Activated naive CD8-positive, alpha-beta T cell (primary cell): ENCODE measurements around the gene MAML3.

ENCODE experiments used
- H3K27ac Mint-ChIP-seq: one replicate; pipeline ENCODE4 v1.8.0; 2021; ENCODE audit warnings: mixed read lengths
- H3K27me3 Mint-ChIP-seq: one replicate; pipeline ENCODE4 v1.8.0; 2021; ENCODE audit warnings: mixed read lengths
- H3K36me3 Mint-ChIP-seq: one replicate; pipeline ENCODE4 v1.8.0; 2021; ENCODE audit warnings: mixed read lengths
- H3K4me1 Mint-ChIP-seq: one replicate; pipeline ENCODE4 v1.8.0; 2021; ENCODE audit warnings: low read depth, mixed read lengths
- H3K4me3 Mint-ChIP-seq: one replicate; pipeline ENCODE4 v1.8.0; 2021; ENCODE audit warnings: mild to moderate bottlenecking, mixed read lengths
- H3K9me3 Mint-ChIP-seq: one replicate; pipeline ENCODE4 v1.8.0; 2021; ENCODE audit warnings: low read depth, mixed read lengths

Gene MAML3

GRCh38 chr4:139916041-139916440, 237.9 kb downstream of the MAML3 start:
- Mint-ChIP-seq H3K4me3 (no peak overlapping the region), H3K27ac (no peak overlapping the region), H3K27me3 (no peaks in the 10 kb centered on the region), H3K9me3 (no peaks in the 10 kb centered on the region), H3K36me3 (no peaks in the 10 kb centered on the region), H3K4me1 (no peaks in the 10 kb centered on the region)

- Mint-ChIP-seq H3K4me1 (no peaks in the 10 kb centered on the region), H3K4me3 (no peak overlapping the region), H3K36me3 (no peaks in the 10 kb centered on the region), H3K27me3 (no peaks in the 10 kb centered on the region), H3K9me3 (no peaks in the 10 kb centered on the region), H3K27ac (no peak overlapping the region)
These were observed 238.9 kb downstream of the MAML3 start for GRCh38 chr4:139915037-139915436.

GRCh38 chr4:139913995-139914598, 239.9 kb downstream of the MAML3 start:
- Mint-ChIP-seq H3K4me3 (no peak overlapping the region), H3K36me3 (no peaks in the 10 kb centered on the region), H3K27me3 (no peaks in the 10 kb centered on the region), H3K27ac (no peak overlapping the region), H3K9me3 (no peaks in the 10 kb centered on the region), H3K4me1 (no peaks in the 10 kb centered on the region)

GRCh38 chr4:139913398-139913990, 240.5 kb downstream of the MAML3 start:
- Mint-ChIP-seq H3K36me3 (no peaks in the 10 kb centered on the region), H3K9me3 (no peaks in the 10 kb centered on the region), H3K4me1 (no peaks in the 10 kb centered on the region), H3K27me3 (no peaks in the 10 kb centered on the region), H3K4me3 (no peak overlapping the region), H3K27ac (no peak overlapping the region)

- Mint-ChIP-seq H3K27ac (no peak overlapping the region), H3K4me1 (no peaks in the 10 kb centered on the region), H3K36me3 (peaks cover 2% of the 10 kb centered on the region), H3K27me3 (no peaks in the 10 kb centered on the region), H3K4me3 (no peak overlapping the region), H3K9me3 (no peaks in the 10 kb centered on the region)
These were observed 241.5 kb downstream of the MAML3 start for GRCh38 chr4:139912445-139912844.

GRCh38 chr4:139910106-139910505, 243.9 kb downstream of the MAML3 start:
- Mint-ChIP-seq H3K27ac (no peak overlapping the region), H3K4me3 (no peak overlapping the region), H3K27me3 (no peaks in the 10 kb centered on the region), H3K36me3 (peaks cover 6% of the 10 kb centered on the region), H3K9me3 (no peaks in the 10 kb centered on the region), H3K4me1 (no peaks in the 10 kb centered on the region)

GRCh38 chr4:139908636-139909437, 245.1 kb downstream of the MAML3 start:
- Mint-ChIP-seq H3K9me3 (no peaks in the 10 kb centered on the region), H3K27me3 (no peaks in the 10 kb centered on the region), H3K36me3 (peaks cover 13% of the 10 kb centered on the region), H3K4me1 (no peaks in the 10 kb centered on the region), H3K27ac (no peak overlapping the region), H3K4me3 (no peak overlapping the region)

- H3K9me3 Mint-ChIP-seq, result peaks cover 3% of the 10 kb centered on the region
- H3K36me3 Mint-ChIP-seq, result peaks cover 19% of the 10 kb centered on the region
- no peak overlapping the region for H3K4me3 Mint-ChIP-seq
- H3K27ac Mint-ChIP-seq, result no peak overlapping the region
- no peaks in the 10 kb centered on the region for H3K27me3 Mint-ChIP-seq
- H3K4me1 Mint-ChIP-seq, result no peaks in the 10 kb centered on the region
These were observed 246.8 kb downstream of the MAML3 start for GRCh38 chr4:139907001-139907809.

DNA sequence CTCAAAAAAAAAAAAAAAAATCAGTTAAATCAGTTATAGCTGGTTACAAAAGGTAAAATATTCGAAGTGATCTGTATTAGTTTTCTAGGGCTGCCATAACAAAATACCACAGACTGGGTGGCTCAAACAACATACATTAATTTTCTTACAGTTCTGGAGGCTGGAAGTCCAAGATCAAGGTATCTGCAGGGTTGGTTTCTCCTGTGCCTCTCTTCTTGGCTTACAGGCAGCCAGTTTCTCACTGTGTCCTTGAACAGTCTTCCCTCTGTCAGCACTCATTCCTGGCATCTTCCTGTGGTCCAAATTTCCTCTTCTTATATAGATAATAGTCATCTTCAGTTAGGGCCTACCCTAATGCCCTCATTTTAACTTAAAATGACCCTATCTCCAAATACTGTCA, 248.5 kb downstream of the MAML3 start:
- peaks cover 19% of the 10 kb centered on the region for H3K36me3 Mint-ChIP-seq
- H3K9me3 Mint-ChIP-seq, result peaks cover 3% of the 10 kb centered on the region
- H3K27me3 Mint-ChIP-seq, result no peaks in the 10 kb centered on the region
- no peak overlapping the region for H3K27ac Mint-ChIP-seq
- no peak overlapping the region for H3K4me3 Mint-ChIP-seq
- H3K4me1 Mint-ChIP-seq, result peaks cover 2% of the 10 kb centered on the region

DNA sequence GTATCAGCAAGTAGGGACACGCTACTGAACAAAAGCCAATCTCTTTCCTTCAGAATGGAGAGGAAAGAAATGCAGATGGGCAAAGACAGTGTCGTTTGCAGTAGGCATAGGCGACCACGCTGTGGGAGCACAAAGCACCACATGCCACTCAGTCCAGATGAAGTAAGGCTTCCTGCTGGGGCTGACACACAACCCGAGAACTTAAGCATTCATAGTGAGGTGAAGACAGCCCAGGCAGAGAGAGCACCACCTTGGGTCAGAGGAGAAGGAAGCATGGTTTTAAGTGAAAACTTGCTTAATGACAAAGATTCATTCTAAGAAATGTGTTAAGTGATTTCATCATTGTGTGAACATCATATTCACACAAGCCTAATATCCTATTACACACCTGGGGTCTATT, 249.6 kb downstream of the MAML3 start:
- H3K27me3 Mint-ChIP-seq, result no peaks in the 10 kb centered on the region
- H3K4me1 Mint-ChIP-seq, result peaks cover 2% of the 10 kb centered on the region
- H3K27ac Mint-ChIP-seq, result no peak overlapping the region
- H3K9me3 Mint-ChIP-seq, result peaks cover 3% of the 10 kb centered on the region
- H3K36me3 Mint-ChIP-seq, result peaks cover 19% of the 10 kb centered on the region
- no peak overlapping the region for H3K4me3 Mint-ChIP-seq

- no peaks in the 10 kb centered on the region for H3K27me3 Mint-ChIP-seq
- peaks cover 5% of the 10 kb centered on the region for H3K4me1 Mint-ChIP-seq
- H3K9me3 Mint-ChIP-seq, result peaks cover 3% of the 10 kb centered on the region
- H3K4me3 Mint-ChIP-seq, result no peak overlapping the region
- H3K27ac Mint-ChIP-seq, result no peak overlapping the region
- peaks cover 19% of the 10 kb centered on the region for H3K36me3 Mint-ChIP-seq
These were observed 250.1 kb downstream of the MAML3 start for GRCh38 chr4:139903845-139904244.

DNA sequence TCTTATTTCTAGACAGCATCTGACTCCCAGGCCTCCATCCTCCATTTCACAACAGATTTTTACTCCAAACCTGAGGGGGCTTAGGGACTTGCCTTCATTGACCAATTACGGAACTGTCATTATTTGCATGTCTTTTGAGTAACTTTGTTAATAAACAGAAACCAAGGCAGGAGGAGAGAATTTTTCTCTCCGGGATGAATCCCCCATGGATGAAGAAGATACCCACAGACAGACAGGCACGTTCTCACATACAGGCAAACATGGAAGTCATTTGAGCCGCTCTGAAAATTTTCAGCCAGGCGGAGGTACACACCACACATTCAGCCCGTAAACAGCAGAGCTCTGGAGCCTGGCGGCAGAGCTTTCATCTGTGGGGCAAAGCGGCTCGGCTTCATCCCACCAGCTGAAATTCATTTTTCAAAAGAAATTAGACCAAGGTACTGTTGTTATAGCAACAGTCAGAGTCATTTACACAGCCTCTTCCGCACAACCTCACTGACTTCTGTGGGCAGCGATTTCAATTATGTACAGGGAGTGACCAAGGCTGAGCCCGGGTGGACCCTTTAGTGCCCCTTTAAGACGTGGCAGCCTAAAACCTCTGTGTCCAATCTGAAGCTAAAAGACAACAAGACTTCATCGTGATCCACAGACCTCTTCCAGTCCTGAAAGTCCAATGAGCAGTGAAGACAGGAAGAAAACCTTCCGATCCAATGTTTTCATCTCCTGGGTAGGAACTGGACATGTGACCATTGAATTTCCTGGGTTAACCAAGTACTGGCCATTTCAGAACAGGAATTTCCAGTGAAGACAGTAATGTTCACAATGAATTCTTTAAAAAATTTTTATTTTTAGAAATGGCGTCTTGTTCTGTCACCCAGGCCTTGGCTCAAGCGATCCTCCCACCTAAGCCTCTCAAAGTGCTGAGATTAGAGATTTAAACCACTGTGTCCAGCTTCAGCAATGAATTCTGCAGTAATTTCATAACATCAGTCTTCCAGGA, 251.4 kb downstream of the MAML3 start:
- H3K36me3 Mint-ChIP-seq, result peaks cover 16% of the 10 kb centered on the region
- no peak overlapping the region for H3K27ac Mint-ChIP-seq
- H3K4me3 Mint-ChIP-seq, result no peak overlapping the region
- H3K9me3 Mint-ChIP-seq, result peaks cover 3% of the 10 kb centered on the region
- H3K4me1 Mint-ChIP-seq, result peaks cover 10% of the 10 kb centered on the region
- no peaks in the 10 kb centered on the region for H3K27me3 Mint-ChIP-seq

- peaks cover 16% of the 10 kb centered on the region for H3K36me3 Mint-ChIP-seq
- peaks cover 10% of the 10 kb centered on the region for H3K4me1 Mint-ChIP-seq
- no peaks in the 10 kb centered on the region for H3K27me3 Mint-ChIP-seq
- no peak overlapping the region for H3K4me3 Mint-ChIP-seq
- H3K9me3 Mint-ChIP-seq, result peaks cover 3% of the 10 kb centered on the region
- no peak overlapping the region for H3K27ac Mint-ChIP-seq
These were observed 252.3 kb downstream of the MAML3 start for GRCh38 chr4:139901531-139902320.
